H9 (cell line): ENCODE data around the gene BRSK2. TPM values are rescaled to one million over a fixed set of nuclear protein-coding genes. Genes with fewer than 3 reads are reported as not detected.

Source experiments
- DNase-seq: peaks from one replicate; pipeline ENCODE4 v3.0.0-alpha.2; 2017
- H2AFZ ChIP-seq: one replicate; pipeline ENCODE4 v1.6.1; 2013; ENCODE audit warnings: mild to moderate bottlenecking, low read length, control low read depth, moderate library complexity
- H2AK5ac ChIP-seq: 2 replicates; pipeline ENCODE4 v1.6.1; 2013; ENCODE audit warnings: low read length, control low read depth, mixed read lengths; ENCODE audit not compliant: insufficient read length
- H2BK120ac ChIP-seq: one replicate; pipeline ENCODE4 v1.6.1; 2013; ENCODE audit warnings: low read depth, mild to moderate bottlenecking, low read length, control low read depth, inconsistent platforms; ENCODE audit not compliant: poor library complexity, severe bottlenecking
- H2BK12ac ChIP-seq: 2 replicates; pipeline ENCODE4 v1.6.1; 2013; ENCODE audit warnings: low read length, control low read depth, mixed read lengths, low read depth; ENCODE audit not compliant: insufficient read length
- H2BK15ac ChIP-seq: 2 replicates; pipeline ENCODE4 v1.6.1; 2013; ENCODE audit warnings: low read depth, low read length, control low read depth
- H2BK20ac ChIP-seq: one replicate; pipeline ENCODE4 v1.6.1; 2013; ENCODE audit warnings: low read depth, mild to moderate bottlenecking, low read length, control low read depth, inconsistent platforms; ENCODE audit not compliant: poor library complexity, severe bottlenecking
- H2BK5ac ChIP-seq: 2 replicates; pipeline ENCODE4 v1.6.1; 2013; ENCODE audit warnings: low read length, control low read depth, mixed read lengths; ENCODE audit not compliant: insufficient read length
- H3K14ac ChIP-seq: 2 replicates; pipeline ENCODE4 v1.6.1; 2013; ENCODE audit warnings: low read length, control low read depth; ENCODE audit not compliant: insufficient read depth
- H3K18ac ChIP-seq: 2 replicates; pipeline ENCODE4 v1.6.1; 2013; ENCODE audit warnings: low read depth, mild to moderate bottlenecking, mixed read lengths, low read length, control low read depth; ENCODE audit not compliant: insufficient read length
- H3K23ac ChIP-seq: 2 replicates; pipeline ENCODE4 v1.6.1; 2013; ENCODE audit warnings: low read length, control low read depth, mixed read lengths, low read depth; ENCODE audit not compliant: insufficient read length
- H3K23me2 ChIP-seq: 2 replicates; pipeline ENCODE4 v1.6.1; 2013; ENCODE audit warnings: low read depth, mild to moderate bottlenecking, mixed read lengths, low read length, control low read depth; ENCODE audit not compliant: insufficient read length, poor library complexity, severe bottlenecking
- H3K27ac ChIP-seq: 2 replicates; pipeline ENCODE4 v1.5.1; 2013; ENCODE audit warnings: low read length, control low read depth, mixed read lengths, low read depth; ENCODE audit not compliant: insufficient read length
- H3K27me3 ChIP-seq: 2 replicates; pipeline ENCODE4 v1.6.1; 2013; ENCODE audit warnings: low read length, control low read depth, inconsistent platforms; ENCODE audit not compliant: insufficient read depth
- H3K4ac ChIP-seq: 2 replicates; pipeline ENCODE4 v1.6.1; 2013; ENCODE audit warnings: low read depth, mild to moderate bottlenecking, control low read depth, inconsistent platforms, low read length, moderate library complexity
- H3K4me1 ChIP-seq: 2 replicates; pipeline ENCODE4 v1.6.1; 2013; ENCODE audit warnings: low read length, control low read depth, inconsistent platforms; ENCODE audit not compliant: insufficient read depth
- H3K4me2 ChIP-seq: 2 replicates; pipeline ENCODE4 v1.6.1; 2013; ENCODE audit warnings: low read length, control low read depth, mixed read lengths; ENCODE audit not compliant: insufficient read length, insufficient read depth
- H3K56ac ChIP-seq: 2 replicates; pipeline ENCODE4 v1.6.1; 2013; ENCODE audit warnings: low read depth, mild to moderate bottlenecking, mixed read lengths, low read length, control low read depth; ENCODE audit not compliant: insufficient read length
- H3K79me1 ChIP-seq: 2 replicates; pipeline ENCODE4 v1.6.1; 2013; ENCODE audit warnings: low read depth, mild to moderate bottlenecking, moderate library complexity, low read length, control low read depth, inconsistent platforms; ENCODE audit not compliant: insufficient read depth, poor library complexity, severe bottlenecking
- H3K79me2 ChIP-seq: 2 replicates; pipeline ENCODE4 v1.6.1; 2013; ENCODE audit warnings: low read length, control low read depth, inconsistent platforms; ENCODE audit not compliant: insufficient read depth
- H3K9ac ChIP-seq: 2 replicates; pipeline ENCODE4 v1.6.1; 2013; ENCODE audit warnings: low read length, control low read depth, mixed read lengths; ENCODE audit not compliant: insufficient read length; ENCODE audit errors: extremely low read depth
- H3K9me3 ChIP-seq: one replicate; pipeline ENCODE4 v1.6.1; 2013; ENCODE audit warnings: low read depth, low read length, inconsistent platforms; ENCODE audit not compliant: control insufficient read depth
- H3T11ph ChIP-seq: one replicate; pipeline ENCODE4 v1.6.1; 2013; ENCODE audit warnings: mild to moderate bottlenecking, low read length, control low read depth, inconsistent platforms
- H4K20me1 ChIP-seq: one replicate; pipeline ENCODE4 v1.6.1; 2013; ENCODE audit not compliant: control insufficient read depth, insufficient read length, insufficient read depth
- H4K5ac ChIP-seq: 2 replicates; pipeline ENCODE4 v1.6.1; 2013; ENCODE audit warnings: low read depth, mild to moderate bottlenecking, mixed read lengths, low read length, control low read depth; ENCODE audit not compliant: insufficient read length
- H4K8ac ChIP-seq: replicated peaks from 2 replicates; pipeline ENCODE4 v1.6.1; 2013; ENCODE audit warnings: low read length, control low read depth, mixed read lengths, low read depth; ENCODE audit not compliant: insufficient read length
- H4K91ac ChIP-seq: 2 replicates; pipeline ENCODE4 v1.6.1; 2013; ENCODE audit warnings: low read depth, mild to moderate bottlenecking, moderate library complexity, mixed read lengths, low read length, control low read depth; ENCODE audit not compliant: insufficient read length
- H3K27ac Mint-ChIP-seq, 3 experiments: 2 replicates in 2 of 3; 3 replicates in 1 of 3; pipeline ENCODE4 v1.8.0; 2020 to 2021; ENCODE audit warnings: mixed read lengths in 3 of 3, mild to moderate bottlenecking in 1 of 3, moderate library complexity in 1 of 3
- H3K27me3 Mint-ChIP-seq: 2 replicates; pipeline ENCODE4 v1.8.0; 2021; ENCODE audit warnings: low read depth, mild to moderate bottlenecking, moderate library complexity, mixed read lengths
- H3K36me3 Mint-ChIP-seq, 3 experiments: 2 replicates in 2 of 3; 3 replicates in 1 of 3; pipeline ENCODE4 v1.8.0; 2020 to 2021; ENCODE audit warnings: low read depth in 3 of 3, mixed read lengths in 3 of 3; ENCODE audit not compliant: insufficient read depth in 1 of 3
- H3K4me1 Mint-ChIP-seq, 2 experiments: 2 replicates each; pipeline ENCODE4 v1.8.0; 2020; ENCODE audit warnings: mixed read lengths in 2 of 2
- H3K4me3 Mint-ChIP-seq, 2 experiments: 2 replicates in 1 of 2; 3 replicates in 1 of 2; pipeline ENCODE4 v1.8.0; 2020 to 2021; ENCODE audit warnings: mild to moderate bottlenecking in 2 of 2, mixed read lengths in 2 of 2, moderate library complexity in 1 of 2
- H3K9me3 Mint-ChIP-seq, 2 experiments: 2 replicates in 1 of 2; 3 replicates in 1 of 2; pipeline ENCODE4 v1.8.0; 2020; ENCODE audit warnings: mild to moderate bottlenecking in 2 of 2, mixed read lengths in 2 of 2, moderate library complexity in 1 of 2
- WGBS: extraction: QIAGEN DNeasy Blood & Tissue Kit; methylation state at CpG from one replicate; pipeline ENCODE4 v1.1.7; 2013; ENCODE audit warnings: missing lambda C conversion rate, low lambda C conversion rate, mixed read lengths; ENCODE audit not compliant: insufficient read length; ENCODE audit errors: extremely low coverage; 5-methylcytosine and 5-hydroxymethylcytosine counted together
- total RNA-seq: library from RNA; stranded (reverse); gene quantifications from 2 replicates; pipeline ENCODE4 v1.2.1, GENCODE V29; 2021
- TF ChIP-seq, protein P1 (sequence below): fragments of 200-600 bp; sonication (generic); conservative IDR thresholded peaks from 3 replicates; pipeline ENCODE4 v1.8.0; 2021; ENCODE audit warnings: antibody characterized with exemption, mild to moderate bottlenecking

The BRSK2 gene
- total RNA-seq, 1 experiment from 2014 or later: 28.4 TPM

DNA sequence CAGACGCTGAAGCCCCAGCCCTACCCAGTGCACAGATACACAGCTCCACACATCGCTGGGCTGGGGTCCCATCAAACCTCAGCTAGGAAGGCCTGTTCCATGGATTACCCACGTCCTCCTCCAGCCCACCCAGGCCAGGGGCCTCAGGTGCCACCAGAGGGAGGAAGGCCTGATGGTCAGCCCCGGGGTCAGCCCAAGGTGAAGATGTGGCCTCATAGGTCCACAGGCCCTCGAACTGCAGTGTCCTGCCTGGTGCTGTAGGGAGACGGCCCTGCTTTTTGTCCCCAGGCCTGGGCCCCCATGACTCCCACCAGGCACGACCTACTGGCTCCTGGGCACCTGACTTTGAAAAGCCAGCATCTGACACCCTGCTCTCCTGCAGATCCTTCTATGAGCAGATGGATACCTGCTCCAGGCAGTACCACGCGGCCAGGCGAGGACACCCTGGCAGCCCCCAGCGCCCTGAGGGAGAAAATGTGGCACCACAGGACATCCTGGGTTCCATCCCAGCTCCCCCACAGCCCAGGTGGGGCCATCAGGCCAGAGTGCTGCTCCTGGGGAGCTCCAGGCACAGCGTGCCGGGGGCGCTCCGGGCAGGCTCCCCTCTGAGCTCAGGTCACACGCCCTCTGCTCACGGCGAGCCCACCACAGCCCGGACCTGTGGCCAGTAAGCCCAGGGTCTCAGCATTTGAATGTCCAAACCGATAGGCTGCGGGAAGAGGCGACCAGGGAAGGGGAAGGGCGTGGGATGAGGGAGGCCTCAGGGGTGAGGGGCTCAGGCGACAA, 112.6 kb downstream of the BRSK2 start:
- Histone ChIP-seq H3K27me3 (no peaks in the 10 kb centered on the region), H3K4me1 (no peaks in the 10 kb centered on the region), H3K27ac (no peak overlapping the region), H3K56ac (no peak overlapping the region), H2AFZ (no peak overlapping the region), H3K23ac (no peak overlapping the region), H2AK5ac (no peak overlapping the region), H4K91ac (no peak overlapping the region), H3K18ac (no peak overlapping the region), H3K4me2 (no peak overlapping the region), H3K14ac (no peak overlapping the region; the same call in 1 of the 2 replicates), H3T11ph (no peak overlapping the region), H3K9me3 (no peaks in the 10 kb centered on the region), H2BK20ac (no peak overlapping the region), H3K4ac (no peak overlapping the region), H3K9ac (no peak overlapping the region), H2BK5ac (no peak overlapping the region), H2BK15ac (no peak overlapping the region), H4K8ac (no peak overlapping the region), H3K23me2 (no peaks in the 10 kb centered on the region), H3K79me2 (no peaks in the 10 kb centered on the region; the same call in 1 of the 2 replicates), H2BK120ac (no peak overlapping the region), H4K20me1 (peaks cover 2% of the 10 kb centered on the region), H3K79me1 (peaks cover 3% of the 10 kb centered on the region), H2BK12ac (no peak overlapping the region), H4K5ac (no peak overlapping the region)
- TF ChIP-seq, protein P1, sequence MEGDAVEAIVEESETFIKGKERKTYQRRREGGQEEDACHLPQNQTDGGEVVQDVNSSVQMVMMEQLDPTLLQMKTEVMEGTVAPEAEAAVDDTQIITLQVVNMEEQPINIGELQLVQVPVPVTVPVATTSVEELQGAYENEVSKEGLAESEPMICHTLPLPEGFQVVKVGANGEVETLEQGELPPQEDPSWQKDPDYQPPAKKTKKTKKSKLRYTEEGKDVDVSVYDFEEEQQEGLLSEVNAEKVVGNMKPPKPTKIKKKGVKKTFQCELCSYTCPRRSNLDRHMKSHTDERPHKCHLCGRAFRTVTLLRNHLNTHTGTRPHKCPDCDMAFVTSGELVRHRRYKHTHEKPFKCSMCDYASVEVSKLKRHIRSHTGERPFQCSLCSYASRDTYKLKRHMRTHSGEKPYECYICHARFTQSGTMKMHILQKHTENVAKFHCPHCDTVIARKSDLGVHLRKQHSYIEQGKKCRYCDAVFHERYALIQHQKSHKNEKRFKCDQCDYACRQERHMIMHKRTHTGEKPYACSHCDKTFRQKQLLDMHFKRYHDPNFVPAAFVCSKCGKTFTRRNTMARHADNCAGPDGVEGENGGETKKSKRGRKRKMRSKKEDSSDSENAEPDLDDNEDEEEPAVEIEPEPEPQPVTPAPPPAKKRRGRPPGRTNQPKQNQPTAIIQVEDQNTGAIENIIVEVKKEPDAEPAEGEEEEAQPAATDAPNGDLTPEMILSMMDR: no peak
- Mint-ChIP-seq H3K27ac (peak overlapping the region in 2 of 3 experiments; percentile 19 to 61; a peak in 2 of 7 replicates), H3K4me3 (no peak overlapping the region), H3K36me3 (peaks cover 0 to 5% (median 3%) of the 10 kb centered on the region in 3 experiments; a peak in 6 of 7 replicates), H3K4me1 (peaks cover 5 to 29% of the 10 kb centered on the region in 2 experiments), H3K9me3 (peaks cover 4% of the 10 kb centered on the region in 2 experiments; a peak in 3 of 5 replicates), H3K27me3 (no peaks in the 10 kb centered on the region; the same call in none of the 2 replicates)
- no CpG with 5 or more reads among the region's 24 CpGs for WGBS
- no peak for DNase-seq
